K562 (cell line): ENCODE measurements around the gene DAP. TPM values are rescaled to one million over a fixed set of nuclear protein-coding genes. Genes with fewer than 3 reads are reported as not detected.

Source experiments
- ARID1B ChIP-seq: fragments of 450-650 bp; IDR thresholded peaks from 2 replicates; pipeline ENCODE4 v1.6.1; 2016; ENCODE audit warnings: antibody characterized with exemption, mild to moderate bottlenecking, inconsistent platforms
- CBFA2T3 ChIP-seq: fragments of 450-650 bp; IDR thresholded peaks from 2 replicates; pipeline ENCODE4 v1.6.1; 2017
- CEBPB ChIP-seq: fragments of 450-650 bp; IDR thresholded peaks from 2 replicates; pipeline ENCODE4 v1.6.1; 2016; ENCODE audit warnings: missing genetic modification characterization, missing compliant biosample characterization
- FIP1L1 ChIP-seq: fragments of 200-400 bp; formaldehyde crosslinking; IDR thresholded peaks from 2 replicates; pipeline ENCODE4 v1.6.1; 2018; ENCODE audit warnings: mild to moderate bottlenecking, low read depth, low read length; ENCODE audit not compliant: poor library complexity, severe bottlenecking
- HSF4 ChIP-seq: fragments of 250-450 bp; sonication (Bioruptor Pico); IDR thresholded peaks from 2 replicates; pipeline ENCODE4 v2.1.2; 2022; ENCODE audit warnings: mild to moderate bottlenecking, moderate library complexity, borderline replicate concordance
- KLF1 ChIP-seq: fragments of 450-650 bp; IDR thresholded peaks from 2 replicates; pipeline ENCODE4 v1.6.1; 2016; ENCODE audit warnings: missing genetic modification characterization, missing compliant biosample characterization
- KLF16 ChIP-seq: IDR thresholded peaks from 2 replicates; pipeline ENCODE4 v1.6.1; 2016; ENCODE audit warnings: antibody characterized with exemption
- MIER1 ChIP-seq: fragments of 450-650 bp; IDR thresholded peaks from 2 replicates; pipeline ENCODE4 v1.6.1; 2016; ENCODE audit warnings: antibody characterized with exemption, mild to moderate bottlenecking, low read depth
- POLR2A ChIP-seq: fragments of 450-650 bp; conservative IDR thresholded peaks from 2 replicates; pipeline ENCODE4 v1.6.1; 2016
- SIN3A ChIP-seq, 2 experiments: fragments of 150-350 bp in 1 of 2; IDR thresholded peaks; 2 replicates each; pipeline ENCODE4 v1.6.1; 2011 to 2016; ENCODE audit warnings: borderline replicate concordance in 2 of 2, low read depth in 2 of 2, low read length in 2 of 2, mild to moderate bottlenecking in 2 of 2, moderate library complexity in 2 of 2; ENCODE audit not compliant: control insufficient read depth in 1 of 2
- TAL1 ChIP-seq: fragments of 450-650 bp; IDR thresholded peaks from 2 replicates; pipeline ENCODE4 v1.6.1; 2016; ENCODE audit warnings: mild to moderate bottlenecking
- TCF7 ChIP-seq: sonication (generic); IDR thresholded peaks from 2 replicates; pipeline ENCODE4 v1.6.1; 2016; ENCODE audit warnings: antibody characterized with exemption, borderline replicate concordance
- TEAD4 ChIP-seq, 2 experiments: sonication (generic) in 1 of 2; formaldehyde crosslinking in 1 of 2; IDR thresholded peaks; 2 replicates each; pipeline versions ENCODE4 v1.6.1 to v1.8.0; 2012 to 2022; ENCODE audit warnings: borderline replicate concordance in 1 of 2, inconsistent platforms in 1 of 2, low read length in 1 of 2, mild to moderate bottlenecking in 1 of 2, missing genetic modification reagents in 1 of 2
- XRCC4 ChIP-seq: IDR thresholded peaks from one replicate; pipeline ENCODE4 v1.6.1; 2011; ENCODE audit not compliant: insufficient read depth, insufficient read length; ENCODE audit errors: extremely low read depth
- ZBTB7A ChIP-seq: IDR thresholded peaks from 2 replicates; pipeline ENCODE4 v1.6.1; 2011; ENCODE audit warnings: low read depth, mild to moderate bottlenecking, low read length, moderate library complexity, borderline replicate concordance; ENCODE audit not compliant: control insufficient read depth
- polyA plus RNA-seq, 8 experiments: library from polyadenylated mRNA; depleted of rRNA in 4 of 8; stranded (reverse) in 5 of 8; unstranded in 3 of 8; fragments of >200 nt; fragmentation: Nextera tagmentation in 2 of 8; fragmentation: Illumina TruSeq in 1 of 8; extraction: Ambion mirVana in 2 of 8; extraction: Trizol in 1 of 8; gene quantifications; 2 replicates each; pipeline versions ENCODE4 v1.2.1 to v1.2.3, GENCODE V29; 2011 to 2014; ENCODE audit warnings: inconsistent platforms in 1 of 8, missing spikeins in 1 of 8
- total RNA-seq, 7 experiments: library from RNA; depleted of rRNA in 6 of 7; stranded (reverse); fragments of >200 nt in 6 of 7; fragmentation: Illumina TruSeq in 2 of 7; extraction: Trizol in 2 of 7; gene quantifications; 2 replicates each; pipeline versions ENCODE4 v1.2.1 to v1.2.3, GENCODE V29; 2011 to 2021; ENCODE audit warnings: low replicate concordance in 1 of 7
- TF ChIP-seq, protein P1 (sequence below): fragments of 250-450 bp; sonication (Bioruptor Pico); IDR thresholded peaks from 2 replicates; pipeline ENCODE4 v1.8.0; 2021; ENCODE audit warnings: borderline replicate concordance, mild to moderate bottlenecking, moderate library complexity; ENCODE audit not compliant: poor library complexity, severe bottlenecking
- TF ChIP-seq, protein P2 (sequence below), 2 experiments: IDR thresholded peaks; 2 replicates each; pipeline ENCODE4 v1.6.1; 2011; ENCODE audit warnings: borderline replicate concordance in 1 of 2, control low read depth in 1 of 2, low read depth in 1 of 2, low read length in 1 of 2, mild to moderate bottlenecking in 1 of 2, mixed read lengths in 1 of 2, moderate library complexity in 1 of 2; ENCODE audit not compliant: insufficient read depth in 1 of 2, insufficient read length in 1 of 2, poor library complexity in 1 of 2, severe bottlenecking in 1 of 2; ENCODE audit errors: extremely low read depth in 1 of 2
- TF ChIP-seq, protein P3 (sequence below), 2 experiments: fragments of 450-650 bp in 1 of 2; sonication (generic) in 1 of 2; formaldehyde crosslinking in 1 of 2; IDR thresholded peaks in 1 of 2; conservative IDR thresholded peaks in 1 of 2; 2 replicates each; pipeline versions ENCODE4 v1.6.1 to v1.8.1; 2016 to 2023; ENCODE audit warnings: mild to moderate bottlenecking in 2 of 2, moderate library complexity in 2 of 2, inconsistent platforms in 1 of 2, missing genetic modification reagents in 1 of 2
- TF ChIP-seq, protein P4 (sequence below): sonication (generic); formaldehyde crosslinking; IDR thresholded peaks from 2 replicates; pipeline ENCODE4 v1.8.0; 2022; ENCODE audit warnings: mild to moderate bottlenecking, missing genetic modification reagents, borderline replicate concordance
- TF ChIP-seq, protein P5 (sequence below): fragments of 200-800 bp; sonication (Bioruptor generic); IDR thresholded peaks from 2 replicates; pipeline ENCODE4 v1.6.1; 2017; ENCODE audit warnings: missing genetic modification characterization, missing compliant biosample characterization

The DAP gene
- total and polyA plus RNA-seq, 9 of the 15 experiments (the other 6 are each of a cell fraction or from before 2014, with no cell fraction given) = 14.1 to 151 (median 34.5) TPM

DNA sequence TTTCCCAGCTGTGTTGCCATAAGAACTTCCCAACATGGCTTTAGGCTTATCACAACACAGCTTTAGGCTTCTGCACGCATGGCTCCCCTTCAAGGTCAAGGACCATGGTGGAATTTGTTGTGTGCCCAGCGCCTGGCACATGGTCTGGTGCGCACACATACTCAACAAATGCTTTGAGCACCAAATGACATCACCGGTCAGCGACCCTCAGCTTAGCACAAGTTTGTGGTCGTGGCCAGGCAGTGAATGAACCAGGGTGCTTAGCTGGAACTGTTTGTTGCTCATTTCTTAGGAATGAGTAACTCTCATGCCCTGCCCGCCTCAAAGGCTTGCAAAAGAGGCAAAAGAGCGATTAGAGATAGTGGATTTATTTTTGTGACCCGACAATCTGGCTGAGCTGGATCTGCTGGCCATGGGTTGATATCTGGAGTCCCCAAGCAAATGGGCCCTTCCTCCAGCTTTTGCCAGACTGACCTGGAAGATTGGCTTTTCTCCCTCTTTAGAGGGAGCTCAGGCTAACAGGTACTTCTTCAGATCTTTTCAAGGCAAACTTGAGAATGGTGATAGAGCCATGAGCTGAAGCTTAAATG is 58.9 kb downstream of the DAP start (continued):
- TF ChIP-seq POLR2A = no peak
- peak; percentile 94 for TF ChIP-seq CBFA2T3
- TF ChIP-seq, protein P1, sequence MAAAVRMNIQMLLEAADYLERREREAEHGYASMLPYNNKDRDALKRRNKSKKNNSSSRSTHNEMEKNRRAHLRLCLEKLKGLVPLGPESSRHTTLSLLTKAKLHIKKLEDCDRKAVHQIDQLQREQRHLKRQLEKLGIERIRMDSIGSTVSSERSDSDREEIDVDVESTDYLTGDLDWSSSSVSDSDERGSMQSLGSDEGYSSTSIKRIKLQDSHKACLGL (CRISPR knock-in tag) = no peak
- peak; percentile 55; the same call in 1 of the 2 replicates for TF ChIP-seq TAL1
- peak; percentile 41 for TF ChIP-seq CEBPB (tag)
- peak; percentile 23 for TF ChIP-seq ARID1B
- no peak for TF ChIP-seq FIP1L1
- peak; percentile 39; the same call in 1 of the 2 replicates for TF ChIP-seq MIER1
- TF ChIP-seq SIN3A (IDR thresholded peaks at IDR 0.05; ENCODE audit: borderline replicate concordance in 2 of 2, control insufficient read depth in 1 of 2, low read depth in 2 of 2, low read length in 2 of 2) = 0 out of 4 replicates have a peak, but pooled peaks of 1 of the 2 experiments have one; percentile 14
- TF ChIP-seq TCF7 = peak; percentile 76; the same call in 1 of the 2 replicates
- TF ChIP-seq HSF4 (CRISPR knock-in tag) = 0 out of 2 replicates have a peak, but pooled peaks have one; percentile 25
- TF ChIP-seq KLF16 = peak; percentile 67; the same call in 1 of the 2 replicates
- TF ChIP-seq, protein P2, sequence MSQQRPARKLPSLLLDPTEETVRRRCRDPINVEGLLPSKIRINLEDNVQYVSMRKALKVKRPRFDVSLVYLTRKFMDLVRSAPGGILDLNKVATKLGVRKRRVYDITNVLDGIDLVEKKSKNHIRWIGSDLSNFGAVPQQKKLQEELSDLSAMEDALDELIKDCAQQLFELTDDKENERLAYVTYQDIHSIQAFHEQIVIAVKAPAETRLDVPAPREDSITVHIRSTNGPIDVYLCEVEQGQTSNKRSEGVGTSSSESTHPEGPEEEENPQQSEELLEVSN (IDR thresholded peaks at IDR 0.05; ENCODE audit: borderline replicate concordance in 1 of 2, extremely low read depth in 1 of 2, insufficient read depth in 1 of 2, insufficient read length in 1 of 2, low read depth in 1 of 2, low read length in 1 of 2, poor library complexity in 1 of 2, severe bottlenecking in 1 of 2) = peak in 1 of 2 experiments; percentile 35
- no peak for TF ChIP-seq KLF1
- 0 out of 2 replicates have a peak, but pooled peaks have one; percentile 11 for TF ChIP-seq ZBTB7A
- TF ChIP-seq, protein P3, sequence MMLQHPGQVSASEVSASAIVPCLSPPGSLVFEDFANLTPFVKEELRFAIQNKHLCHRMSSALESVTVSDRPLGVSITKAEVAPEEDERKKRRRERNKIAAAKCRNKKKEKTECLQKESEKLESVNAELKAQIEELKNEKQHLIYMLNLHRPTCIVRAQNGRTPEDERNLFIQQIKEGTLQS (IDR thresholded peaks at IDR 0.05) = peak; percentile 67
- TF ChIP-seq, protein P3 (CRISPR knock-in tag; conservative IDR thresholded peaks at IDR 0.05) = no peak
- TF ChIP-seq, protein P4, sequence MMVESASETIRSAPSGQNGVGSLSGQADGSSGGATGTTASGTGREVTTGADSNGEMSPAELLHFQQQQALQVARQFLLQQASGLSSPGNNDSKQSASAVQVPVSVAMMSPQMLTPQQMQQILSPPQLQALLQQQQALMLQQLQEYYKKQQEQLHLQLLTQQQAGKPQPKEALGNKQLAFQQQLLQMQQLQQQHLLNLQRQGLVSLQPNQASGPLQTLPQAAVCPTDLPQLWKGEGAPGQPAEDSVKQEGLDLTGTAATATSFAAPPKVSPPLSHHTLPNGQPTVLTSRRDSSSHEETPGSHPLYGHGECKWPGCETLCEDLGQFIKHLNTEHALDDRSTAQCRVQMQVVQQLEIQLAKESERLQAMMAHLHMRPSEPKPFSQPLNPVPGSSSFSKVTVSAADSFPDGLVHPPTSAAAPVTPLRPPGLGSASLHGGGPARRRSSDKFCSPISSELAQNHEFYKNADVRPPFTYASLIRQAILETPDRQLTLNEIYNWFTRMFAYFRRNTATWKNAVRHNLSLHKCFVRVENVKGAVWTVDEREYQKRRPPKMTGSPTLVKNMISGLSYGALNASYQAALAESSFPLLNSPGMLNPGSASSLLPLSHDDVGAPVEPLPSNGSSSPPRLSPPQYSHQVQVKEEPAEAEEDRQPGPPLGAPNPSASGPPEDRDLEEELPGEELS (CRISPR knock-in tag) = no peak
- peak; percentile 80 for TF ChIP-seq TEAD4 (IDR thresholded peaks at IDR 0.05; ENCODE audit: low read length)
- TF ChIP-seq TEAD4 (CRISPR knock-in tag; IDR thresholded peaks at IDR 0.05; ENCODE audit: borderline replicate concordance) = no peak
- TF ChIP-seq, protein P5, sequence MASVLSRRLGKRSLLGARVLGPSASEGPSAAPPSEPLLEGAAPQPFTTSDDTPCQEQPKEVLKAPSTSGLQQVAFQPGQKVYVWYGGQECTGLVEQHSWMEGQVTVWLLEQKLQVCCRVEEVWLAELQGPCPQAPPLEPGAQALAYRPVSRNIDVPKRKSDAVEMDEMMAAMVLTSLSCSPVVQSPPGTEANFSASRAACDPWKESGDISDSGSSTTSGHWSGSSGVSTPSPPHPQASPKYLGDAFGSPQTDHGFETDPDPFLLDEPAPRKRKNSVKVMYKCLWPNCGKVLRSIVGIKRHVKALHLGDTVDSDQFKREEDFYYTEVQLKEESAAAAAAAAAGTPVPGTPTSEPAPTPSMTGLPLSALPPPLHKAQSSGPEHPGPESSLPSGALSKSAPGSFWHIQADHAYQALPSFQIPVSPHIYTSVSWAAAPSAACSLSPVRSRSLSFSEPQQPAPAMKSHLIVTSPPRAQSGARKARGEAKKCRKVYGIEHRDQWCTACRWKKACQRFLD (CRISPR knock-in tag) = peak; percentile 2; the same call in 1 of the 2 replicates
- no peak for TF ChIP-seq XRCC4
